GM23248 (cell line): ENCODE results near the gene LHX1. TPM values are rescaled to one million over a fixed set of nuclear protein-coding genes. Genes with fewer than 3 reads are reported as not detected.

Experiments used
- DNase-seq: peaks from one replicate; pipeline ENCODE4 v3.0.0-alpha.2; 2015
- H2AFZ ChIP-seq: fragments of 200-600 bp; sonication (generic); 2 replicates; pipeline ENCODE4 v1.6.1; 2016; ENCODE audit warnings: antibody characterized with exemption
- H3F3A ChIP-seq: fragments of 200-600 bp; sonication (generic); 2 replicates; pipeline ENCODE4 v1.6.1; 2016; ENCODE audit warnings: mild to moderate bottlenecking, antibody characterized with exemption, mixed run types; ENCODE audit not compliant: insufficient read depth
- H3K27ac ChIP-seq: fragments of 200-600 bp; sonication (generic); 2 replicates; pipeline ENCODE4 v1.5.1; 2016; ENCODE audit warnings: mild to moderate bottlenecking
- H3K27me3 ChIP-seq: fragments of 200-600 bp; sonication (generic); replicated peaks from 2 replicates; pipeline ENCODE4 v1.6.1; 2016; ENCODE audit warnings: mild to moderate bottlenecking; ENCODE audit not compliant: insufficient read depth
- H3K36me3 ChIP-seq: fragments of 200-600 bp; sonication (generic); 2 replicates; pipeline ENCODE4 v1.6.1; 2016; ENCODE audit warnings: low read depth, mild to moderate bottlenecking
- H3K4me1 ChIP-seq: fragments of 200-600 bp; sonication (generic); 2 replicates; pipeline ENCODE4 v1.6.1; 2016; ENCODE audit warnings: mild to moderate bottlenecking; ENCODE audit not compliant: insufficient read depth
- H3K4me2 ChIP-seq: fragments of 200-600 bp; sonication (generic); one replicate; pipeline ENCODE4 v1.6.1; 2016; ENCODE audit warnings: mild to moderate bottlenecking; ENCODE audit not compliant: unreplicated experiment
- H3K4me3 ChIP-seq: fragments of 200-600 bp; sonication (generic); 2 replicates; pipeline ENCODE4 v1.5.1; 2016; ENCODE audit warnings: mild to moderate bottlenecking
- H3K79me2 ChIP-seq: fragments of 200-600 bp; sonication (generic); 2 replicates; pipeline ENCODE4 v1.6.1; 2016; ENCODE audit warnings: mild to moderate bottlenecking; ENCODE audit not compliant: insufficient read depth
- H3K9ac ChIP-seq: fragments of 200-600 bp; sonication (generic); 2 replicates; pipeline ENCODE4 v1.6.1; 2016; ENCODE audit warnings: mild to moderate bottlenecking
- H3K9me2 ChIP-seq: fragments of 200-600 bp; sonication (generic); 2 replicates; pipeline ENCODE4 v1.6.1; 2016; ENCODE audit warnings: mixed run types, mild to moderate bottlenecking, moderate library complexity; ENCODE audit not compliant: insufficient read depth
- H3K9me3 ChIP-seq: fragments of 200-600 bp; sonication (generic); one replicate; pipeline ENCODE4 v1.6.1; 2017; ENCODE audit warnings: low read depth
- H4K20me1 ChIP-seq: fragments of 200-600 bp; sonication (generic); 2 replicates; pipeline ENCODE4 v1.6.0; 2016; ENCODE audit not compliant: insufficient read depth
- EZH2 ChIP-seq: fragments of 200-600 bp; sonication (generic); IDR thresholded peaks from 2 replicates; pipeline ENCODE4 v1.6.1; 2018; ENCODE audit warnings: antibody characterized with exemption, mild to moderate bottlenecking; ENCODE audit not compliant: insufficient read depth, poor library complexity, severe bottlenecking
- EZH2phosphoT487 ChIP-seq: fragments of 200-600 bp; sonication (generic); IDR thresholded peaks from 2 replicates; pipeline ENCODE4 v1.6.1; 2018; ENCODE audit warnings: antibody characterized with exemption, moderate library complexity, mild to moderate bottlenecking, low read depth; ENCODE audit not compliant: insufficient read depth
- WGBS, 2 experiments: methylation state at CpG; one replicate each; pipeline ENCODE4 v1.1.6; 2015 to 2017; ENCODE audit warnings: low lambda C conversion rate in 2 of 2, low coverage in 1 of 2; ENCODE audit errors: missing lambda C conversion rate in 2 of 2; 5-methylcytosine and 5-hydroxymethylcytosine counted together
- in situ Hi-C: fragments of 300-500 bp; cut with MboI; formaldehyde crosslinking; loops from 2 replicates; pipeline ENCODE4 v1.15.0; 2020
- polyA plus RNA-seq: library from polyadenylated mRNA; unstranded; fragments of >200 nt; fragmentation: Nextera tagmentation; extraction: Ambion mirVana; gene quantifications from 2 replicates; pipeline ENCODE4 v1.2.1, GENCODE V29; 2016
- small RNA-seq: library from RNA; depleted of rRNA; stranded (forward); fragments of <200 nt; gene quantifications from one replicate; pipeline ENCODE3, GENCODE V24; 2014; ENCODE audit warnings: low read depth, low replicate concordance
- total RNA-seq: library from RNA; depleted of rRNA; stranded (reverse); fragments of >200 nt; shearing (Covaris generic); gene quantifications from 2 replicates; pipeline ENCODE4 v1.2.3, GENCODE V29; 2014; rRNA removed

Gene LHX1
- total and polyA plus RNA-seq, 2 experiments from 2014 or later: not detected

DNA sequence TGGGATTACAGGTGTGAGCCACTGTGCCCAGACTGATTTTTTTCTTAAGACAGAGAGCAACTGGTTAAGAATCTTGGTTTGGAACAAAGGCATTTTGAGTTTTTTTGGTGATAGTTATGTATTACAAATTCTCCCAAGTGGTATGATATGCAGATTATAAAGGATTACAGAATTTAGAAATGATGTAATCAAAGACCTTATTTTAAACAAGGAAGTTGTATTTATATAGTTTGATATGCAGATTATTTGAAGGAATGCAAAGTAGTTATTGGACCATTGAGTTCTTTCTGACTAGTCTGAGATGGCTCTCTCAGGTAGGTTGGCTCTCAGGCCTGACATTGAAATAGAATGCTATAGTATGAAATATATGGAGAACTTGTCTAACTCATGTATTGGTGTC lies 46.3 kb downstream of the LHX1 start:
- Histone ChIP-seq H3K79me2 (peaks cover 39% of the 10 kb centered on the region), H3K4me2 (no peak overlapping the region), H3K27me3 (no peaks in the 10 kb centered on the region), H3K4me3 (no peak overlapping the region), H3K36me3 (0 out of 2 replicates have a peak, but pooled peaks cover 8% of the 10 kb centered on the region), H3K4me1 (peaks cover 13% of the 10 kb centered on the region; the same call in 1 of the 2 replicates), H2AFZ (no peak overlapping the region), H3K9me3 (no peaks in the 10 kb centered on the region), H3K27ac (no peak overlapping the region), H3F3A (no peaks in the 10 kb centered on the region), H3K9me2 (no peaks in the 10 kb centered on the region), H4K20me1 (no peaks in the 10 kb centered on the region), H3K9ac (no peak overlapping the region)
- DNase-seq: no peak
- in situ Hi-C loops: no loop called here
- TF ChIP-seq EZH2phosphoT487 (no peak), EZH2 (no peak)

DNA sequence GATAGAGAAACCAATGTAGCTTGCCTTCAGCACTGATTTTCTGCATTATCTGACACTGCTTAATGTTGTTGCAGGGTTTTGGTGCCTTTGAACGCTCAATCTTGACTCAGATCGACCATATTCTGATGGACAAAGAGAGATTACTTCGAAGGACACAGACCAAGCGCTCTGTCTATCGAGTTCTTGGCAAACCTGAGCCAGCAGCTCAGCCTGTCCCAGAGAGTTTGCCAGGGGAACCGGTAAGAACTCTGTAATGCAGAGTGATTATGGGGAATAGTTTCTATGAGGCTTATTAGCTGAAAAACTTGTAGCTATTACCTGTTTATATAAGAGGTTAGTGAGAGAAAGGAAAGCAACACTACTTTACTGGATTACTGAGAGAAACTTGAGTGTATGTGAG lies 51.9 kb downstream of the LHX1 start:
- Histone ChIP-seq H3K4me1 (peaks cover 4% of the 10 kb centered on the region), H3K36me3 (peaks cover 28% of the 10 kb centered on the region), H3K27me3 (no peaks in the 10 kb centered on the region), H3K9me2 (no peaks in the 10 kb centered on the region), H3K9me3 (no peaks in the 10 kb centered on the region), H2AFZ (no peak overlapping the region), H3K4me2 (no peak overlapping the region), H3K27ac (no peak overlapping the region), H4K20me1 (no peaks in the 10 kb centered on the region), H3K4me3 (no peak overlapping the region), H3K9ac (no peak overlapping the region), H3K79me2 (no peaks in the 10 kb centered on the region; the same call in 1 of the 2 replicates), H3F3A (peaks cover 8% of the 10 kb centered on the region)
- DNase-seq: no peak
- WGBS, 2 experiments: 82 to 84% methylated on average over 6 of the region's 6 CpGs
- TF ChIP-seq EZH2phosphoT487: no peak
- in situ Hi-C loops: no loop called here

DNA sequence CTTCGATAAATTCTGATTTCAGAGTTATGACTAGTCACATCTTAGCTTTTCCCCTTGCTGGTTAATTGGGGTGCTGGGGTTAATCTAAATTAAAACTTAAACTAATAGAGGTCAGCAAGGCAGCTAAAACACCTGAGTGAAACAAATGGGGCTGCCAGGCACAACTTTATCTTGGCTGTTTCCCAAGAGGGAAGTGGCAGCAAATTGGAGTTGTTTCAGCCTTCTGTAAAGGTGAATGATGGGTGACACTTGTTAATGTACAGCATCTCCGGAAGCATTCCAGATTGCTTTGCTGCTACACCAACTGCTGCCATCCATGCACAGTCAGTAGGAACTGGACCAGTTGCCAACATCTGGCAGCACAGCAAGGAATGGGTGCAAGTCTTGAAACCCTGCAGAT lies 55.4 kb downstream of the LHX1 start:
- Histone ChIP-seq H2AFZ (no peak overlapping the region), H3K4me2 (no peak overlapping the region), H3K9me2 (no peaks in the 10 kb centered on the region), H3F3A (peaks cover 18% of the 10 kb centered on the region), H3K9me3 (no peaks in the 10 kb centered on the region), H3K36me3 (peaks cover 51% of the 10 kb centered on the region), H3K27me3 (no peaks in the 10 kb centered on the region), H3K4me1 (peaks cover 6% of the 10 kb centered on the region), H3K9ac (no peak overlapping the region), H3K79me2 (no peaks in the 10 kb centered on the region; the same call in 1 of the 2 replicates), H3K27ac (no peak overlapping the region), H3K4me3 (no peak overlapping the region), H4K20me1 (no peaks in the 10 kb centered on the region)
- DNase-seq: no peak
- WGBS, 2 experiments: 89 to 93% methylated on average over 2 of the region's 2 CpGs
- TF ChIP-seq EZH2 (no peak), EZH2phosphoT487 (no peak)
- in situ Hi-C loops: no loop called here

DNA sequence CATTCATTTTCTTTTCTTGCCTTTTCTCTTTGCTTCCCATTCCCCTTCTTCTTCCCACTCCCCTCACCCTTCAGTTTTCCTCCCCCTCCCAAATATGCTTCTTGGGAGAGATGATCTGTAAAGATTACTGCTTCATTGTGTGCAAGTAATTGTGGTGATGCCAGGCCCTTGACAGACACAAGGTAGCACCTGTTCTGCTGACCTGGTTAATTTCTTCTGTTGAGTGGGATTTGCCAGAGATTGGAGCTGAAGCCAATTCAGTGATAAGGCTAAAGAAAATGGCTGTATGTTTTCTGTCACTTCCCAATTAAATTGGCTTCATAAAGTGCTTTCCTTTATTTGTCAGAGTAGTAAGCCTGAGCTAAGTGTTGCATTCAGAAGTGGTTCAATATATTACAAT lies 56.0 kb downstream of the LHX1 start:
- Histone ChIP-seq H3K4me1 (peaks cover 6% of the 10 kb centered on the region), H3K79me2 (no peaks in the 10 kb centered on the region; the same call in 1 of the 2 replicates), H3K36me3 (peaks cover 52% of the 10 kb centered on the region), H3K4me2 (no peak overlapping the region), H3F3A (peaks cover 18% of the 10 kb centered on the region), H2AFZ (no peak overlapping the region), H3K27ac (no peak overlapping the region), H3K9me2 (no peaks in the 10 kb centered on the region), H3K9ac (no peak overlapping the region), H3K4me3 (no peak overlapping the region), H3K9me3 (no peaks in the 10 kb centered on the region), H4K20me1 (no peaks in the 10 kb centered on the region), H3K27me3 (no peaks in the 10 kb centered on the region)
- in situ Hi-C loops: no loop called here
- TF ChIP-seq EZH2 (no peak), EZH2phosphoT487 (no peak)
- no peak for DNase-seq

Small RNA genes within 50 kb of the gene (small RNA-seq; reads per million reads assigned to genes)
- gene AC243773.2: not detected

Other genes with a start within 250 kb of the LHX1 start
- 35.6 and 42.2 TPM in 2 replicates for gene AATF, start 11.5 kb downstream of the LHX1 start, total RNA-seq
- 48.1 and 50.2 TPM in 2 replicates for gene AATF, start 11.5 kb downstream of the LHX1 start, polyA plus RNA-seq